OCI-LY3 (cell line): ENCODE measurements around the gene GNG12.

Experiments
- H2AFZ ChIP-seq: fragments of 200-600, 300-600 bp; shearing (Covaris generic); 2 replicates; pipeline ENCODE4 v1.6.0; 2014; ENCODE audit warnings: antibody characterized with exemption, low read depth, low read length
- H3K27ac ChIP-seq: fragments of 200-600, 300-600 bp; sonication (generic); 2 replicates; pipeline ENCODE4 v1.5.1; 2014; ENCODE audit warnings: mild to moderate bottlenecking, low read length, moderate library complexity, mixed read lengths
- H3K27me3 ChIP-seq: fragments of 200-600, 300-600 bp; sonication (generic); 2 replicates; pipeline ENCODE4 v1.6.1; 2014; ENCODE audit warnings: low read depth, low read length, mixed read lengths
- H3K36me3 ChIP-seq: fragments of 200-600, 300-600 bp; sonication (generic); replicated peaks from 2 replicates; pipeline ENCODE3; 2014; ENCODE audit warnings: low read depth, low read length, mixed read lengths
- H3K4me1 ChIP-seq: fragments of 300-600, 200-600 bp; sonication (generic); 2 replicates; pipeline ENCODE4 v1.6.1; 2014; ENCODE audit warnings: low read length, mixed read lengths
- H3K4me2 ChIP-seq: fragments of 200-600, 300-600 bp; sonication (generic); 2 replicates; pipeline ENCODE4 v1.6.1; 2014; ENCODE audit warnings: low read length, mixed read lengths
- H3K4me3 ChIP-seq: fragments of 300-600, 200-600 bp; sonication (generic); 2 replicates; pipeline ENCODE4 v1.5.1; 2014; ENCODE audit warnings: antibody characterized with exemption, mild to moderate bottlenecking, low read length, moderate library complexity
- H3K79me2 ChIP-seq: fragments of 300-600, 200-600 bp; shearing (Covaris generic); 2 replicates; pipeline ENCODE4 v1.6.1; 2014; ENCODE audit warnings: mild to moderate bottlenecking, low read length, mixed read lengths
- H3K9ac ChIP-seq: fragments of 300-600, 200-600 bp; shearing (Covaris generic); 2 replicates; pipeline ENCODE4 v1.6.0; 2014; ENCODE audit warnings: mild to moderate bottlenecking, low read length, moderate library complexity
- H3K9me3 ChIP-seq: fragments of 200-600, 300-600 bp; shearing (Covaris generic); 2 replicates; pipeline ENCODE4 v1.6.1; 2014; ENCODE audit warnings: low read length, mixed read lengths; ENCODE audit not compliant: insufficient read depth
- H4K20me1 ChIP-seq: fragments of 200-600, 300-600 bp; sonication (generic); 2 replicates; pipeline ENCODE4 v1.6.1; 2016; ENCODE audit warnings: low read length, mixed read lengths; ENCODE audit not compliant: insufficient read depth
- CTCF ChIP-seq: fragments of 200-600, 300-600 bp; sonication (generic); IDR thresholded peaks from 2 replicates; pipeline ENCODE4 v1.5.1; 2014; ENCODE audit warnings: antibody characterized with exemption, low read length, low read depth
- EZH2phosphoT487 ChIP-seq: fragments of 200-600 bp; shearing (Covaris generic); IDR thresholded peaks from 2 replicates; pipeline ENCODE4 v1.6.1; 2018; ENCODE audit warnings: antibody characterized with exemption, mixed run types, low read depth

The GNG12 gene

GRCh38 chr1:67827688-67828087, 5.6 kb downstream of the GNG12 start:
- Histone ChIP-seq H3K4me1 (no peaks in the 10 kb centered on the region), H3K4me2 (no peak overlapping the region), H3K79me2 (no peaks in the 10 kb centered on the region), H2AFZ (no peak overlapping the region), H3K27me3 (no peaks in the 10 kb centered on the region), H3K4me3 (no peak overlapping the region), H3K27ac (no peak overlapping the region), H3K9me3 (no peaks in the 10 kb centered on the region), H4K20me1 (no peaks in the 10 kb centered on the region), H3K9ac (no peak overlapping the region), H3K36me3 (no peaks in the 10 kb centered on the region)
- no peak for TF ChIP-seq EZH2phosphoT487
- no peak for TF ChIP-seq CTCF

- Histone ChIP-seq H3K27ac (no peak overlapping the region), H3K9ac (no peak overlapping the region), H3K27me3 (no peaks in the 10 kb centered on the region), H3K4me2 (no peak overlapping the region), H3K4me3 (no peak overlapping the region), H3K79me2 (no peaks in the 10 kb centered on the region), H4K20me1 (no peaks in the 10 kb centered on the region), H3K36me3 (no peaks in the 10 kb centered on the region), H2AFZ (no peak overlapping the region), H3K4me1 (no peaks in the 10 kb centered on the region), H3K9me3 (no peaks in the 10 kb centered on the region)
- no peak for TF ChIP-seq CTCF
- no peak for TF ChIP-seq EZH2phosphoT487
These were observed 7.7 kb downstream of the GNG12 start for GRCh38 chr1:67825591-67825990.

- Histone ChIP-seq H3K36me3 (no peaks in the 10 kb centered on the region), H3K4me1 (no peaks in the 10 kb centered on the region), H2AFZ (no peak overlapping the region), H4K20me1 (no peaks in the 10 kb centered on the region), H3K79me2 (no peaks in the 10 kb centered on the region), H3K27ac (no peak overlapping the region), H3K27me3 (no peaks in the 10 kb centered on the region), H3K4me2 (no peak overlapping the region), H3K9me3 (no peaks in the 10 kb centered on the region), H3K9ac (no peak overlapping the region), H3K4me3 (no peak overlapping the region)
- TF ChIP-seq EZH2phosphoT487 (no peak), CTCF (no peak)
These were observed 8.5 kb downstream of the GNG12 start for GRCh38 chr1:67824766-67825165.

GRCh38 chr1:67823615-67824014, 9.7 kb downstream of the GNG12 start:
- no peaks in the 10 kb centered on the region for H3K27me3 ChIP-seq
- no peaks in the 10 kb centered on the region for H3K4me1 ChIP-seq
- no peak overlapping the region for H2AFZ ChIP-seq
- no peak overlapping the region for H3K9ac ChIP-seq
- H3K36me3 ChIP-seq: no peaks in the 10 kb centered on the region
- no peaks in the 10 kb centered on the region for H3K79me2 ChIP-seq
- no peak overlapping the region for H3K4me3 ChIP-seq
- H3K27ac ChIP-seq: no peak overlapping the region
- H3K9me3 ChIP-seq: no peaks in the 10 kb centered on the region
- H3K4me2 ChIP-seq: no peak overlapping the region
- TF ChIP-seq CTCF: no peak
- TF ChIP-seq EZH2phosphoT487: no peak
- H4K20me1 ChIP-seq: no peaks in the 10 kb centered on the region
